ENCODE results near the gene PAGE1.

- TF ChIP-seq CTCF (IDR thresholded peaks at IDR 0.05) (no peak), POLR2AphosphoS5 (IDR thresholded peaks at IDR 0.05) (no peak), POLR2A (IDR thresholded peaks at IDR 0.05) (no peak), EP300 (IDR thresholded peaks at IDR 0.05) (no peak)
Observed at GRCh38 chrX:49673394-49673793, 22.4 kb downstream of the PAGE1 start.

Measured in suprapubic skin (tissue), 4 donors.